CD4-positive, alpha-beta T cell treated with Interleukin-4 for 4 hours (primary cell): Measurements from ENCODE around the gene C18orf54.
A peak's percentile ranks its signal among the peaks of the same experiment; 100 is the strongest.
"Not testable (repeated sequence)": the region's sequence is repeated elsewhere in the genome, so short reads cannot be mapped to it uniquely, and the experiment has no call there.

Experiments
- DNase-seq: peaks from one replicate; pipeline ENCODE4 v3.0.0-alpha.2; 2020

Gene C18orf54

GRCh38 chr18:54357660-54358494, at the start of gene C18orf54, which contains the start of gene STARD6:
Gene C18orf54, plus strand, starts transcription at chr18:54357906. Its CDS starts 2,667 bp downstream, at chr18:54360573.
Gene STARD6, minus strand, starts transcription at chr18:54357858. Its CDS starts 3,285 bp downstream, at chr18:54354573.
- DNase-seq: peak; percentile 91

- not testable (repeated sequence) for DNase-seq
Measured at GRCh38 chr18:54309564-54309963, 48.1 kb upstream of the C18orf54 start.

- DNase-seq: no peak
Measured at GRCh38 chr18:54316071-54316820, 41.5 kb upstream of the C18orf54 start.

GRCh38 chr18:54323561-54323960, 34.1 kb upstream of the C18orf54 start:
- DNase-seq: no peak

GRCh38 chr18:54323970-54324369, 33.7 kb upstream of the C18orf54 start:
- no peak for DNase-seq

- DNase-seq: no peak
Measured at GRCh38 chr18:54327818-54328217, 29.9 kb upstream of the C18orf54 start.

- DNase-seq: no peak
Measured at GRCh38 chr18:54329787-54330186, 27.9 kb upstream of the C18orf54 start.

- DNase-seq: no peak
Measured at GRCh38 chr18:54330768-54331548, 26.7 kb upstream of the C18orf54 start.

GRCh38 chr18:54335638-54336173, 22.0 kb upstream of the C18orf54 start:
- no peak for DNase-seq

GRCh38 chr18:54338230-54338629, 19.5 kb upstream of the C18orf54 start:
- no peak for DNase-seq

- DNase-seq: no peak
Measured at GRCh38 chr18:54351186-54351585, 6.5 kb upstream of the C18orf54 start.

- peak; percentile 0 for DNase-seq
Measured at GRCh38 chr18:54357082-54357659, 535 bp upstream of the C18orf54 start.

- no peak for DNase-seq
Measured at GRCh38 chr18:54358495-54359040, 862 bp downstream of the C18orf54 start.

- DNase-seq: no peak
Measured at GRCh38 chr18:54359233-54359632, 1.5 kb downstream of the C18orf54 start.

GRCh38 chr18:54360406-54360805, 2.7 kb downstream of the C18orf54 start:
- no peak for DNase-seq

- DNase-seq: no peak
Measured at GRCh38 chr18:54378057-54378456, 20.4 kb downstream of the C18orf54 start.

GRCh38 chr18:54381640-54382039, 23.9 kb downstream of the C18orf54 start:
- no peak for DNase-seq

GRCh38 chr18:54382076-54382475, 24.4 kb downstream of the C18orf54 start:
- DNase-seq: no peak

GRCh38 chr18:54382733-54383252, 25.1 kb downstream of the C18orf54 start:
- no peak for DNase-seq

- DNase-seq: no peak
Measured at GRCh38 chr18:54386043-54386442, 28.3 kb downstream of the C18orf54 start.

- not testable (repeated sequence) for DNase-seq
Measured at GRCh38 chr18:54386800-54387495, 29.2 kb downstream of the C18orf54 start.
